ENCODE data around the gene NFIA.

GRCh38 chr1:61474963-61475362 lies 392.6 kb downstream of the NFIA start:
- TF ChIP-seq, protein P1, sequence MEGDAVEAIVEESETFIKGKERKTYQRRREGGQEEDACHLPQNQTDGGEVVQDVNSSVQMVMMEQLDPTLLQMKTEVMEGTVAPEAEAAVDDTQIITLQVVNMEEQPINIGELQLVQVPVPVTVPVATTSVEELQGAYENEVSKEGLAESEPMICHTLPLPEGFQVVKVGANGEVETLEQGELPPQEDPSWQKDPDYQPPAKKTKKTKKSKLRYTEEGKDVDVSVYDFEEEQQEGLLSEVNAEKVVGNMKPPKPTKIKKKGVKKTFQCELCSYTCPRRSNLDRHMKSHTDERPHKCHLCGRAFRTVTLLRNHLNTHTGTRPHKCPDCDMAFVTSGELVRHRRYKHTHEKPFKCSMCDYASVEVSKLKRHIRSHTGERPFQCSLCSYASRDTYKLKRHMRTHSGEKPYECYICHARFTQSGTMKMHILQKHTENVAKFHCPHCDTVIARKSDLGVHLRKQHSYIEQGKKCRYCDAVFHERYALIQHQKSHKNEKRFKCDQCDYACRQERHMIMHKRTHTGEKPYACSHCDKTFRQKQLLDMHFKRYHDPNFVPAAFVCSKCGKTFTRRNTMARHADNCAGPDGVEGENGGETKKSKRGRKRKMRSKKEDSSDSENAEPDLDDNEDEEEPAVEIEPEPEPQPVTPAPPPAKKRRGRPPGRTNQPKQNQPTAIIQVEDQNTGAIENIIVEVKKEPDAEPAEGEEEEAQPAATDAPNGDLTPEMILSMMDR (tag by site-specific recombination; IDR thresholded peaks at IDR 0.05), result no peak
- no peak for TF ChIP-seq BCL11A (tag by site-specific recombination; IDR thresholded peaks at IDR 0.05; ENCODE audit: low read depth)

Measured in HEK293 (cell line).